Testis (tissue), 3 donors: ENCODE measurements around the gene MYO1G. TPM values are rescaled to one million over a fixed set of nuclear protein-coding genes. Genes with fewer than 3 reads are reported as not detected.
A peak's percentile ranks its signal among the peaks of the same experiment; 100 is the strongest.

Experiments
- DNase-seq: peaks from one replicate; pipeline ENCODE4 v3.0.0-alpha.2; 2019
- H3K27ac ChIP-seq, 2 donors: fragments of 200-600 bp; sonication (generic); one replicate each; pipeline ENCODE4 v1.5.1; 2019
- H3K27me3 ChIP-seq: fragments of 200-600 bp; sonication (generic); one replicate; pipeline ENCODE4 v1.5.1; 2019
- H3K36me3 ChIP-seq: fragments of 200-600 bp; sonication (generic); one replicate; pipeline ENCODE4 v1.5.1; 2017; ENCODE audit warnings: low read depth; ENCODE audit errors: missing control alignments
- H3K4me1 ChIP-seq: fragments of 200-600 bp; sonication (generic); one replicate; pipeline ENCODE4 v1.5.1; 2019
- H3K4me3 ChIP-seq, 2 donors: fragments of 200-600 bp; sonication (generic); one replicate each; pipeline ENCODE4 v1.5.1; 2017 to 2019
- H3K9me3 ChIP-seq: fragments of 200-600 bp; sonication (generic); one replicate; pipeline ENCODE4 v1.5.1; 2017
- CTCF ChIP-seq, 3 experiments: fragments of 450-650 bp in 2 of 3; fragments of 200-600 bp in 1 of 3; sonication (generic) in 1 of 3; IDR thresholded peaks; one replicate each; pipeline ENCODE4 v1.5.1; 2016 to 2019; ENCODE audit warnings: antibody characterized with exemption in 3 of 3, mild to moderate bottlenecking in 2 of 3, moderate library complexity in 1 of 3
- POLR2A ChIP-seq: fragments of 450-650 bp; IDR thresholded peaks from one replicate; pipeline ENCODE4 v1.6.1; 2017; ENCODE audit warnings: antibody characterized with exemption, mild to moderate bottlenecking, moderate library complexity
- WGBS, 2 donors: methylation state at CpG; one replicate each; pipeline ENCODE4 v1.1.5; 2018; 5-methylcytosine and 5-hydroxymethylcytosine counted together
- intact Hi-C: fragments of 100-400 bp; cut with DNase I; formaldehyde crosslinking; loops from one replicate; pipeline ENCODE4 v1.15.1; 2023; ENCODE audit warnings: low total_unique reads
- polyA plus RNA-seq: library from polyadenylated mRNA; stranded (reverse); fragments of 350-450 nt; fragmentation: Illumina TruSeq; extraction: RNeasy Lipid Tissue Mini Kit (QIAGEN cat#74804); gene quantifications from one replicate; pipeline ENCODE4 v1.2.3, GENCODE V29; 2014; ENCODE audit warnings: low read depth, low replicate concordance; ENCODE audit not compliant: insufficient read depth
- total RNA-seq, 2 donors: library from RNA; depleted of rRNA; stranded (reverse); fragments of >200 nt; gene quantifications; one replicate each; pipeline ENCODE4 v1.2.3, GENCODE V29; 2016

Gene MYO1G
- total and polyA plus RNA-seq, 3 donors from 2014 or later = 0.63 to 2.5 (median 1.7) TPM

DNA sequence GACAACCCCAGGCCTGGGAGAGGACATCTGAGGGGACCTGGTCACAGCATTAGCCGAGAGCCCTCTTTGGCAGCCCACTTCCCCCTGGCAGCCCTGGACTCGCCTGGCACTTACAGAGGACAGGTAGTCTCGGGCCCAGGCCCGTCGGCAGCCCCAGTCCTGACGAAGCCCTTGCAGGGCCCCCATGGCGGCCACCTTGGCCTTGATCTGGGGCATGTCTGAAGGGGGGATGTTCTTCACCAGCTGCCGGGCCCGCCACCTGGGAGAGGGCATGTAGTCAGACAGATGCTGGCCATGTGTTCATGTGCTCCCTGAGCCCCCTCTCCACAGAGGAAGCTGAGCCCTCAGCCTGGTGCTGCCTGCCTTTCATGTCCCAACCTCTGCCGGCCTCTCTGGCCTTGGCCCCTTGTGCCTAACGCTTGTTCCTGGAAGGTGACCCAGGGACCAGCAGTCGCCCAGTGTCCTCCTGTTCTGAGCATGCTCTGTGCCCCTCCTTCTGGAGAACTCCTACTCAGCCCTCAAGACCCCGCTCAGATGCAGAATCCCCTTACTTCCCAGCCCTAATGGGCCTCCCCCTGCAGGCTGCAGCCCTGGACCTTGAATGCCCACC is 13.9 kb downstream of the MYO1G start:
- DNase-seq = no peak
- Histone ChIP-seq H3K4me1 (peaks cover 9% of the 10 kb centered on the region), H3K36me3 (no peaks in the 10 kb centered on the region), H3K9me3 (no peaks in the 10 kb centered on the region), H3K27me3 (no peaks in the 10 kb centered on the region), H3K27ac (no peak overlapping the region), H3K4me3 (no peak overlapping the region)
- intact Hi-C loops = no loop called here
- 89 to 96% methylated on average over 4 to 13 of the region's 13 CpGs for WGBS, 2 donors
- TF ChIP-seq CTCF (IDR thresholded peaks at IDR 0.05) (no peak), POLR2A (no peak)

DNA sequence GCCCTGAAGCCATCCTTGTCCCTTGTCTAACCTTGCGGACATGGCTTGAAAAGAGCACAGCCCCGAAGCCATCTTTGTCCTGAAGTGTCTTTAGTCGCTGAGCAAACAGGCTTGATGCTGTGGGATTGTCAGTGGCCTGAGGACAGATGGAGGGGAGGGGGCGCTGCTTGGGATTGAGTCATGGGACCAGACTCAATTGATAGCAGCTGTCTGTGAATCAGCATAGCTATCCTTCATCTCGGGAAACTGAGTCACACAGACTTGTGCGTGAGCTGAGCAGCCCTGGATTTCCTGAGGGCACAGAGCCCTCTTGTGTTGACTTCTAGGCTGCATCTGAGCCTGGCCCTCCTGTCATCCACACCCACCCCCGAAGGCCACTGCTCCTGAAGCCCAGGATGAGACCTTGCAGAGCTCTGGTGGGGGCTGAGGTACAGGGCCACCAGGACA is 14.4 kb downstream of the MYO1G start:
- no peak for TF ChIP-seq POLR2A
- TF ChIP-seq CTCF (IDR thresholded peaks at IDR 0.05) = no peak
- 84 to 100% methylated on average over 2 to 7 of the region's 7 CpGs for WGBS, 2 donors

GRCh38 chr7:44963364-44964290 is 15.2 kb downstream of the MYO1G start:
- Histone ChIP-seq H3K4me1 (peaks cover 9% of the 10 kb centered on the region), H3K9me3 (no peaks in the 10 kb centered on the region), H3K4me3 (peak overlapping the region in 1 of 2 donors; percentile 46), H3K27ac (no peak overlapping the region), H3K27me3 (no peaks in the 10 kb centered on the region), H3K36me3 (no peaks in the 10 kb centered on the region)
- no peak for TF ChIP-seq POLR2A
- no peak for TF ChIP-seq CTCF (IDR thresholded peaks at IDR 0.05)
- peak; percentile 14 for DNase-seq
- 77 to 84% methylated on average over 8 to 24 of the region's 24 CpGs for WGBS, 2 donors
- intact Hi-C loops = no loop called here

More for the DNA sequence above, 14.4 kb downstream of the MYO1G start:
- DNase-seq = no peak
- intact Hi-C loops = no loop called here
- Histone ChIP-seq H3K27me3 (no peaks in the 10 kb centered on the region), H3K36me3 (no peaks in the 10 kb centered on the region), H3K4me1 (peaks cover 9% of the 10 kb centered on the region), H3K27ac (no peak overlapping the region), H3K4me3 (no peak overlapping the region), H3K9me3 (no peaks in the 10 kb centered on the region)

GRCh38 chr7:44962483-44963251 is 16.1 kb downstream of the MYO1G start:
- Histone ChIP-seq H3K4me1 (peaks cover 9% of the 10 kb centered on the region), H3K4me3 (peak overlapping the region; percentile 46), H3K36me3 (no peaks in the 10 kb centered on the region), H3K27ac (no peak overlapping the region), H3K9me3 (no peaks in the 10 kb centered on the region), H3K27me3 (no peaks in the 10 kb centered on the region)
- intact Hi-C loops = no loop called here
- TF ChIP-seq POLR2A = no peak
- TF ChIP-seq CTCF (IDR thresholded peaks at IDR 0.05) = no peak
- 19 to 47% methylated on average over 2 to 65 of the region's 76 CpGs for WGBS, 2 donors
- peak; percentile 59 for DNase-seq
